Measurements from ENCODE around the gene GNG7. TPM values are rescaled to one million over a fixed set of nuclear protein-coding genes. Genes with fewer than 3 reads are reported as not detected.
"Not testable (repeated sequence)": the region's sequence is repeated elsewhere in the genome, so short reads cannot be mapped to it uniquely, and the experiment has no call there.

Gene GNG7
- polyA plus RNA-seq, 4 donors, result 5.3 to 7.1 (median 5.5) TPM

DNA sequence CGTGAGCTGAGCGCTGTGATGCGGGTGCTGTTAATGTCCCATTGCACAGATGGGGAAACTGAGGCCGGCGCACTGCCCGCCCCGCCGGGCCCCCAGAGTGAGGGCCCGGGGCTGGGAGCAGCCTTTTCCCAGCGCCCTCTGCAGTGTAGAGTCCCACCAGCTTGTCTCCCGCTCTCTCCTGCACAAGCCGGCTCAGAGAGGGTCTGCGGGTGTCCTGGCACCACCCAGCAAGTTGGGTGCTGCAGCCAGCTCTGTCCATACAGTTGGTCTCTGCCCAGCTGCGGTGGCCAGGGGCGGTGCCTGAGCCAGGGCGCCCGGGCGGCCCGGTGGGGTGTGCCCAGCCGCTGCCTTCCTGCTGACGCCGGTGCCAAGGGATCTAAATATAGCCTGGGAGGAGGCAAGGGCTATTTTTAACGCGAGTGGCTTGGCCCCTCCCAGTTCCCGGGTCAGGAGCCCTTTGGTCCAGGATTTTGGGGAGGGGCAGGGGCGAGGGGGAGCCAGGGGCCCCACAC lies 207.3 kb downstream of the GNG7 start:
- DNase-seq (ENCODE audit: low read depth in 4 of 4, low spot score in 3 of 4), result no peak

- DNase-seq (ENCODE audit: low read depth in 4 of 4, low spot score in 3 of 4), result no peak
Observed at GRCh38 chr19:2494447-2495129, 207.9 kb downstream of the GNG7 start.

GRCh38 chr19:2494084-2494446 lies 208.4 kb downstream of the GNG7 start:
- DNase-seq (ENCODE audit: low read depth in 4 of 4, low spot score in 3 of 4), result no peak

DNA sequence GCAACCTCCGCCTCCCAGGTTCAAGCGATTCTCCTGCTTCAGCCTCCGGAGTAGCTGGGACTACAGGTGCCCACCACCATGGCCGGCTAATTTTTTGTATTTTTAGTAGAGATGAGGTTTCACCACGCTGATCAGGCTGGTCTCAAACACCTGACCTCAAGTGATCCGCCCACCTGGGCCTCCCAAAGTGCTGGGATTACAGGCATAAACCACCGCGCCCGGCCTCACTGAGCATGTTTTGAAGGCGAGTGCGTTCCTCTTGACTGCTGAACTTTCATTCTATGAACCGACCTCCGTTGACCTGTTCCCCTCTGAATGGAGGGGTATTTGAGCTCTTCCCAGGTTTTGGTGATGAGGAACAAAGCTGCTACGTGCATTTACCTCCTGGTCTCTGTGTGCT lies 209.0 kb downstream of the GNG7 start:
- DNase-seq (ENCODE audit: low read depth in 4 of 4, low spot score in 3 of 4), result not testable (repeated sequence)

GRCh38 chr19:2492870-2493269 lies 209.6 kb downstream of the GNG7 start:
- no peak for DNase-seq (ENCODE audit: low read depth in 4 of 4, low spot score in 3 of 4)

DNA sequence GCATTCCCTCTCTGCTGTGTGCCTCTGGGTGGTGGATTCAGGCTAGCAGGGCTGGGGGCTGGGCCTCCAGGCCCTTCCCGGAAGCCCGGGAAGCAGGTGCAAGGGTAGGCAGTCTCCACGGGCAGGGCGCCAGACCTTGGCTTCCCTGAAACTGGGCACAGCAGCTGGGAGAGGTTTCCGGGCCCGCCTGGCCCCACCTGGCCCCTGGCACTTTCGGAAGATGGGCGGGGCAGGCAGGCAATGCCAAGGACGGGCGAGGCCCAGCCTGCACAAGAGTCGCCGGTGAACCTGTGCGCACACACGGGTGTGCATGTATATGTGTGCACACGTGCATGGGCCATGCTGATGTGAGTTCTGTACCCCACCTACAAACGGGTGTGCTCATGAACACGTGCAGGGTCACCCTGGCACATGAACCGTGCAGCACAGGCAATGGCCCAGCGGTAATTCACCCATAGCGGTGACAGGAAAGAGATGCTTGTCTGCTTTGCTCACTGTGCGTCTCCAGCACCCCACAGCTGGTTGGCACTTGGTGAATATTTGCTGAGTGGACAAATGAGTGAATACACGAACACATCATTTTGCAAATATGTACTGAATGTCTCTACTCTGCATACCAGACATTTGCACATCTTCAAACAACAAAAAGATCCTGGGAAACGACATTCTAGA lies 211.2 kb downstream of the GNG7 start:
- DNase-seq (ENCODE audit: low read depth in 4 of 4, low spot score in 3 of 4), result no peak

GRCh38 chr19:2490659-2491058 lies 211.8 kb downstream of the GNG7 start:
- no peak for DNase-seq (ENCODE audit: low read depth in 4 of 4, low spot score in 3 of 4)

- DNase-seq (ENCODE audit: low read depth in 4 of 4, low spot score in 3 of 4), result no peak
Observed at GRCh38 chr19:2488942-2489731, 213.4 kb downstream of the GNG7 start.

- DNase-seq (ENCODE audit: low read depth in 4 of 4, low spot score in 3 of 4), result no peak
Observed at GRCh38 chr19:2488405-2488941, 214.0 kb downstream of the GNG7 start.

GRCh38 chr19:2487842-2488241 lies 214.7 kb downstream of the GNG7 start:
- no peak for DNase-seq (ENCODE audit: low read depth in 4 of 4, low spot score in 3 of 4)

DNA sequence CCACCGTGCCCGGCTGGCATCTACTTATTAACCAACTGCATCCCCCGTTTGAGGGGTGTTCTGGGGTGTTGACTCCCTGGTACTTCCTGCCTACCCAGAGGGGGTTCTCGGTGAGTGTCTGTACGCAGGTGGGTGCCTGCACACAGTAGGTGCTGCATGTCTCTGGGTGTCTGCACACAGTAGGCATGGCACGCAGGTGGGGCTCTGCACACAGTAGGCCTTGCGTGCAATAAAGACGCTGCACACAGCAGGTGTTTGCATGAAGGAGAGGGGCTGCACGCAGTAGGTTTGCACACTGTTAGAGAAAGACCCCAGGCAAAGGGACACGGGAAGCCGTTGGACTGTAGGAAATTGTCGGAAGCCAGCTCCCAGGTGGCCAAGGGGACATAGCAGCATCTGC lies 215.4 kb downstream of the GNG7 start:
- DNase-seq (ENCODE audit: low read depth in 4 of 4, low spot score in 3 of 4), result no peak

- no peak for DNase-seq (ENCODE audit: low read depth in 4 of 4, low spot score in 3 of 4)
Observed at GRCh38 chr19:2485428-2485827, 217.1 kb downstream of the GNG7 start.

DNA sequence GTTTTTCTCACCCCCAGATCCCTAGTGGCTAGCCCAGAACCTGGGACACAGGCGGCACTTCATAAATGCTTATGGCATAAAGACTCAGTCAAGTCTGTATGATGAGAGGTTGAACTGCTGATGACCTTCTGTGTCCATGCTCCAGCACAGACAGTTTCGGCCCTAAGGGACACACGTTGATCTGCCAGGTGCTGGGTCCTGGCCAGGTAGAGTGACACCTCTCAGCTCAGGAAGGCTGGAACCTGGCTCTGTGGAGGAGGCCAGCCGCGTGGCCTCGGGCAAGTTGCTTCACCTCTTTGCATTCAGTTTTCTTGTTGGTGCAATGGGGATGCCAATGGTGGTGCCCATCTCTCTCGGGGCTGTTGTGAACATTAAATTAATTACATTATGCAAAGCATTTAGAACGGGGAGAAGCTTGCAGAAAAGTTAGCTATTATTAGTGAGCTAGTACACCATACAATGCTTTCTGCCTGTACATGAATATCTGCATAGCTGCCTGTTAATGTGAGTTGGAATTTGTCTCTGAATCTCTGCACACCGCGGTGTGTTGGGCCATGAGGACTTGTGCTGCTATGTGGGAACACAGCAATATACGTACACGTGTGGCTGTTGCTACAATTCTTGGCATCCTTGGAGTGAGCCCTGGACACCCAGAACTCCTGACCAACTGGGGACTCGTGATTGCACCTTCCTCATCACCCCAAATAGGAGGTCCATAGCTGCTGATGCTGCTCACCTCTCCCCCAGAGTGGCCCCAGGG lies 218.1 kb downstream of the GNG7 start:
- no peak for DNase-seq (ENCODE audit: low read depth in 4 of 4, low spot score in 3 of 4)

- DNase-seq (ENCODE audit: low read depth in 4 of 4, low spot score in 3 of 4), result no peak
Observed at GRCh38 chr19:2483484-2484151, 218.9 kb downstream of the GNG7 start.

- DNase-seq (ENCODE audit: low read depth in 4 of 4, low spot score in 3 of 4), result no peak
Observed at GRCh38 chr19:2483084-2483483, 219.4 kb downstream of the GNG7 start.

DNA sequence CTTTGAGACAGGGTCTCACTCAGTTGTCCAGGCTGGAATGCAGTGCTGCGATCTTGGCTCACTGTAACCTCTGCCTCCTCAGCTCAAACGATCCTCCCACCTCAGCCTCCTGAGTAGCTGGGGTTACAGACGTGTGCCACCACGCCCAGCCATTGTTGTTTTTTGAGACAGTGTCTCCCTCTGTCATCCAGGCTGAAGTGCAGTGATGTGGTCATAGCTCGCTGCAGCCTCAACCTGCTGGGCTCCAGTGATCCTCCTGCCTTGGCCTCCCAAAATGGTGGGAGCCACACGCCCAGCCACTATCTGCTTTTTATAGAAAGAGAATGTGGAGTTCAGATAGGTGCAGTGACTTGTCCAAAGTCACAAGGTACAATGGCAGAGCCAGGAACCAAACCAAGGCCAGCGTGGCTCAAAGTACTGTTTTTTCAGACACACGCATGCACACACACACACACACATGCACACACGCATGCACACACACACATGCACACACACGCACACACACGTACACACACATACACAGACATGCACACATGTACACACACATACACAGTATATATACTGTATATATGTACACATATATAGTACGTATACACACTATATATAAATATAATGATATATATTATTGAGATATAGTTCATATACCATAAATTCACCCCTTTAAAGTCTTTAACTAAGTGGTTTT lies 220.0 kb downstream of the GNG7 start:
- DNase-seq (ENCODE audit: low read depth in 4 of 4, low spot score in 3 of 4), result no peak

DNA sequence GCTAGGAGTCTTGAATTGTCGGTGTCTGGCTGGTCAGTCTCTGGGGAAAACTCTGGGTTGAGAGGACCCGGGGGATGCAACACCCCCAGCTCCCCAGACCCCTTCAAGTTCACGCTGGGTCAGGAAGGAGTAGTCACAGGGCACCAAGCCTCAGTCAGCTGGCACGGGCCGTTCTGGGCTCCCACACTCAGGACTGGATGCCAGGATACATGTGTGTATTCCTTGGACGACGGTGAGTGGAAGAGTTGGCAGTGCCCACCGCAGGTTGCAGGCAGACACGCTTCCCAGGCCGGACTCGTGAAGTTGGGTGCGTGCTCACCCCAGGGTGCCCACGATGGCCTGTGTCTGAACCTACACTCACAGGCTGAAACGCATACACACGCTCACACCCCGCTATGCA lies 221.0 kb downstream of the GNG7 start:
- DNase-seq (ENCODE audit: low read depth in 4 of 4, low spot score in 3 of 4), result no peak

DNA sequence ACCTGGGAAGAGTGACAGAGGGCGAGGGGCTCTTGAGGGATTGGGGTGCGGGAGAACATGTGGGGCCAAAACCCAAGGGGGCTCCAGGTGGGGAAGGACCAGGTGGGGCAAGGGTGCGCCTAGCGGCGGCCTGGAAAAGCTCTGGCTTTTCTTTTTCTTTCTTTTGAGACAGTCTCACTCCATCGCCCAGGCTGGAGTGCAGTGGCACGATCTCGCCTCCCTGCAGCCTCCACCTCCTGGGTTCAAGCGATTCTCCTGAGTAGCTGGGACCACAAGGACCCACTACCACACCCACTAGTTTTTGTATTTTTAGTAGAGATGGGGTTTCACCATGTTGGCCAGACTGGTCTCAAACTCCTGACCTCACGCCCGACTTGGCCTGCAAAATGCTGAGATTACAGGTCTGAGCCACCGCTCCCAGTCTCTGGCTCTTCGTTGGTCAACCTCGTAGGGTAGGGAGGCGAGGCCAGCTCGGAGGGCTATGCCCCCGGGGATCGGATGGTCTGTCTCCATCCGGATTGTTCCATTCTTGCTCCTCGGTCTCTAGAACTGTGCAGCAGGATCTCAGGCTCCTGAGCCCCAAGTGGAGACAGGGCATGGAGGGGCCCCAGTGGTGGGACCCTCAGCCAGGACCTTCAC lies 222.8 kb downstream of the GNG7 start:
- DNase-seq (ENCODE audit: low read depth in 4 of 4, low spot score in 3 of 4), result no peak
